B cell (primary cell): ENCODE measurements around the gene RRP12. TPM values are rescaled to one million over a fixed set of nuclear protein-coding genes. Genes with fewer than 3 reads are reported as not detected.
A peak's percentile ranks its signal among the peaks of the same experiment; 100 is the strongest.

Experiments used
- ATAC-seq: fragments of 200-7000 bp; cut with Tn5 transposase; one replicate; pipeline ENCODE4 v1.10.0; 2021; ENCODE audit warnings: low read depth, mild to moderate bottlenecking, moderate number of reproducible peaks, moderate library complexity
- CTCF ChIA-PET: fragments of 350-600 bp; sonication (Branson Sonifier 250); formaldehyde crosslinking; loops from one replicate; lab custom pipeline; 2021; ENCODE audit warnings: antibody characterized with exemption, inconsistent platforms; lab: Charles Lee
- POLR2A ChIA-PET: fragments of 350-600 bp; sonication (Branson Sonifier 250); formaldehyde crosslinking; loops from one replicate; lab custom pipeline; 2021; ENCODE audit warnings: antibody characterized with exemption; lab: Charles Lee
- DNase-seq: peaks from one replicate; pipeline ENCODE4 v3.0.0; 2013
- H2AFZ ChIP-seq: 2 replicates; pipeline ENCODE4 v1.6.1; 2012; ENCODE audit warnings: mild to moderate bottlenecking, low read depth, low read length; ENCODE audit not compliant: insufficient read depth, poor library complexity, severe bottlenecking
- H3K27ac ChIP-seq, 2 donors: 1 replicate in 1 of 2; 2 replicates in 1 of 2; pipeline ENCODE4 v1.5.1; 2012 to 2013; ENCODE audit warnings: low read length in 2 of 2, mild to moderate bottlenecking in 2 of 2, moderate library complexity in 1 of 2
- H3K27me3 ChIP-seq, 4 experiments: fragments of 200-600 bp in 1 of 4; sonication (generic) in 1 of 4; replicated peaks in 1 of 4; 1 replicate in 2 of 4; 2 replicates in 2 of 4; pipeline versions ENCODE4 v1.6.1 to v1.7.0; 2013 to 2016; ENCODE audit warnings: low read length in 3 of 4, mild to moderate bottlenecking in 2 of 4, mixed read lengths in 1 of 4, moderate library complexity in 1 of 4; ENCODE audit not compliant: insufficient read depth in 4 of 4, control insufficient read depth in 3 of 4; ENCODE audit errors: control extremely low read depth in 1 of 4
- H3K36me3 ChIP-seq, 2 experiments: replicated peaks in 1 of 2; 1 replicate in 1 of 2; 2 replicates in 1 of 2; pipeline versions ENCODE4 v1.6.1 to v1.7.1; 2013; ENCODE audit warnings: low read length in 1 of 2; ENCODE audit not compliant: insufficient read depth in 2 of 2, control insufficient read depth in 1 of 2; ENCODE audit errors: control extremely low read depth in 1 of 2, extremely low read depth in 1 of 2
- H3K4me1 ChIP-seq, 2 donors: fragments of 200-600 bp in 1 of 2; sonication (generic) in 1 of 2; 1 replicate in 1 of 2; 2 replicates in 1 of 2; pipeline versions ENCODE4 v1.5.1 to v1.6.1; 2013 to 2017; ENCODE audit warnings: low read length in 2 of 2; ENCODE audit not compliant: control insufficient read depth in 2 of 2, insufficient read depth in 2 of 2
- H3K4me2 ChIP-seq: replicated peaks from 2 replicates; pipeline ENCODE3; 2012; ENCODE audit warnings: mild to moderate bottlenecking, low read depth, low read length; ENCODE audit not compliant: poor library complexity, severe bottlenecking
- H3K4me3 ChIP-seq, 5 experiments: fragments of 200-600 bp in 1 of 5; sonication (generic) in 1 of 5; 1 replicate in 3 of 5; 2 replicates in 2 of 5; pipeline versions ENCODE4 v1.5.1 to v1.7.0; 2011 to 2016; ENCODE audit warnings: low read length in 4 of 5, mild to moderate bottlenecking in 4 of 5, low read depth in 2 of 5, control low read depth in 1 of 5, moderate library complexity in 1 of 5; ENCODE audit not compliant: insufficient read depth in 1 of 5; ENCODE audit errors: control extremely low read depth in 1 of 5, extremely low read depth in 1 of 5
- H3K79me2 ChIP-seq: fragments of 200-600 bp; sonication (generic); one replicate; pipeline ENCODE4 v1.6.0; 2016; ENCODE audit warnings: low read length; ENCODE audit not compliant: control insufficient read depth, insufficient read depth
- H3K9ac ChIP-seq: fragments of 200-600 bp; sonication (generic); 2 replicates; pipeline ENCODE4 v1.6.1; 2017; ENCODE audit warnings: mild to moderate bottlenecking, low read length, moderate library complexity
- H3K9me3 ChIP-seq, 3 donors: one replicate each; pipeline versions ENCODE4 v1.6.1 to v1.7.1; 2013; ENCODE audit warnings: low read length in 2 of 3; ENCODE audit not compliant: control insufficient read depth in 2 of 3, insufficient read depth in 1 of 3; ENCODE audit errors: control extremely low read depth in 1 of 3
- H4K20me1 ChIP-seq: 2 replicates; pipeline ENCODE4 v1.6.0; 2012; ENCODE audit warnings: mild to moderate bottlenecking, low read length; ENCODE audit not compliant: insufficient read depth, control insufficient read depth, poor library complexity, severe bottlenecking
- H3K27ac Mint-ChIP-seq: one replicate; pipeline ENCODE4 v1.8.0; 2021; ENCODE audit warnings: mixed read lengths
- H3K27me3 Mint-ChIP-seq: one replicate; pipeline ENCODE4 v1.8.0; 2021; ENCODE audit warnings: mixed read lengths
- H3K4me1 Mint-ChIP-seq: one replicate; pipeline ENCODE4 v1.8.0; 2021; ENCODE audit warnings: mixed read lengths
- H3K4me3 Mint-ChIP-seq: one replicate; pipeline ENCODE4 v1.8.0; 2021; ENCODE audit warnings: mixed read lengths
- H3K9me3 Mint-ChIP-seq: one replicate; pipeline ENCODE4 v1.8.0; 2022; ENCODE audit warnings: mixed read lengths; ENCODE audit not compliant: insufficient read depth
- EZH2 ChIP-seq: IDR thresholded peaks from 2 replicates; pipeline ENCODE4 v1.6.1; 2012; ENCODE audit warnings: borderline replicate concordance, low read depth, mild to moderate bottlenecking, moderate library complexity, low read length; ENCODE audit not compliant: insufficient read depth, poor library complexity, severe bottlenecking
- WGBS: methylation state at CpG from one replicate; pipeline ENCODE4 v1.1.5; 2013; ENCODE audit warnings: missing lambda C conversion rate; ENCODE audit not compliant: insufficient coverage; 5-methylcytosine and 5-hydroxymethylcytosine counted together
- intact Hi-C: fragments of 100-400 bp; cut with micrococcal nuclease; formaldehyde crosslinking; loops from one replicate; pipeline ENCODE4 v1.10.0; 2022
- polyA plus RNA-seq: library from polyadenylated mRNA; depleted of rRNA; stranded (reverse); fragments of >200 nt; gene quantifications from 2 replicates; pipeline ENCODE4 v1.2.3, GENCODE V29; 2012
- total RNA-seq, 2 donors: library from RNA; stranded (reverse); fragments of 120-200 nt in 1 of 2; gene quantifications; 1 replicate in 1 of 2; 2 replicates in 1 of 2; pipeline versions ENCODE4 v1.2.3 to v1.2.4, GENCODE V29; 2013 to 2022
- TF ChIP-seq, protein P1 (sequence below): fragments of 200-600 bp; IDR thresholded peaks from one replicate; pipeline ENCODE4 v1.8.0; 2022; ENCODE audit warnings: antibody characterized with exemption, mild to moderate bottlenecking

Gene RRP12
- total and polyA plus RNA-seq, 2 donors (not counting 1 experiment from before 2014, with no cell fraction given) = 19.3 to 35.7 TPM

DNA sequence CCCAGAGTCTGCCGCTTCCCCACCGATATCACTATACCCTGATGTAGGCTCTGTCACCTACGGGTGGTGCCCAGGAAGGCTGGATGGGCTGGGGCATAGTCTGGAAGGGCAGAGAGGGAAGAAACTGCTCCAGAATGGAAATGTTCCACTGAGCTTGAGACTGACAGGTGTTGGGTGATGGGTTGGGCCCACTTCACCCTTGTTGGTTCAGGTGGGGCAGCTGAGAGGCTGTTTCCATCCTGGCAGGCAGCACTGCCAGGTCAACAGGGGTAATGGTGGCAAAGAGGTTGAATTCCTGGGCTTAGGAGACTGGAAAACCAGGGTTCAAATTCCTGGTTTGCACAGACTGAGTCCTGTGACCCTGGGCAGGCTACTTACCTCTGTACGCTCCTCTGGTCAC, 38.1 kb downstream of the RRP12 start:
- no peak for ATAC-seq
- Histone ChIP-seq H3K79me2 (no peaks in the 10 kb centered on the region), H3K4me3 (no peak overlapping the region), H3K27me3 (no peaks in the 10 kb centered on the region), H3K27ac (no peak overlapping the region), H2AFZ (no peak overlapping the region), H3K36me3 (peaks cover 0 to 16% of the 10 kb centered on the region in 2 experiments), H3K4me2 (no peak overlapping the region), H3K9ac (no peak overlapping the region), H3K4me1 (peaks cover 26 to 32% of the 10 kb centered on the region in 2 donors), H3K9me3 (peaks cover 0 to 7% (median 0%) of the 10 kb centered on the region in 3 donors), H4K20me1 (no peaks in the 10 kb centered on the region)
- intact Hi-C loops = no loop called here
- POLR2A ChIA-PET = no interaction called here
- Mint-ChIP-seq H3K4me3 (no peak overlapping the region), H3K4me1 (peaks cover 32% of the 10 kb centered on the region), H3K27ac (no peak overlapping the region), H3K27me3 (no peaks in the 10 kb centered on the region), H3K9me3 (no peaks in the 10 kb centered on the region)
- DNase-seq = peak; percentile 19
- 93% methylated on average over 2 of the region's 4 CpGs for WGBS
- CTCF ChIA-PET = no interaction called here
- TF ChIP-seq, protein P1, sequence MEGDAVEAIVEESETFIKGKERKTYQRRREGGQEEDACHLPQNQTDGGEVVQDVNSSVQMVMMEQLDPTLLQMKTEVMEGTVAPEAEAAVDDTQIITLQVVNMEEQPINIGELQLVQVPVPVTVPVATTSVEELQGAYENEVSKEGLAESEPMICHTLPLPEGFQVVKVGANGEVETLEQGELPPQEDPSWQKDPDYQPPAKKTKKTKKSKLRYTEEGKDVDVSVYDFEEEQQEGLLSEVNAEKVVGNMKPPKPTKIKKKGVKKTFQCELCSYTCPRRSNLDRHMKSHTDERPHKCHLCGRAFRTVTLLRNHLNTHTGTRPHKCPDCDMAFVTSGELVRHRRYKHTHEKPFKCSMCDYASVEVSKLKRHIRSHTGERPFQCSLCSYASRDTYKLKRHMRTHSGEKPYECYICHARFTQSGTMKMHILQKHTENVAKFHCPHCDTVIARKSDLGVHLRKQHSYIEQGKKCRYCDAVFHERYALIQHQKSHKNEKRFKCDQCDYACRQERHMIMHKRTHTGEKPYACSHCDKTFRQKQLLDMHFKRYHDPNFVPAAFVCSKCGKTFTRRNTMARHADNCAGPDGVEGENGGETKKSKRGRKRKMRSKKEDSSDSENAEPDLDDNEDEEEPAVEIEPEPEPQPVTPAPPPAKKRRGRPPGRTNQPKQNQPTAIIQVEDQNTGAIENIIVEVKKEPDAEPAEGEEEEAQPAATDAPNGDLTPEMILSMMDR = no peak
- no peak for TF ChIP-seq EZH2

DNA sequence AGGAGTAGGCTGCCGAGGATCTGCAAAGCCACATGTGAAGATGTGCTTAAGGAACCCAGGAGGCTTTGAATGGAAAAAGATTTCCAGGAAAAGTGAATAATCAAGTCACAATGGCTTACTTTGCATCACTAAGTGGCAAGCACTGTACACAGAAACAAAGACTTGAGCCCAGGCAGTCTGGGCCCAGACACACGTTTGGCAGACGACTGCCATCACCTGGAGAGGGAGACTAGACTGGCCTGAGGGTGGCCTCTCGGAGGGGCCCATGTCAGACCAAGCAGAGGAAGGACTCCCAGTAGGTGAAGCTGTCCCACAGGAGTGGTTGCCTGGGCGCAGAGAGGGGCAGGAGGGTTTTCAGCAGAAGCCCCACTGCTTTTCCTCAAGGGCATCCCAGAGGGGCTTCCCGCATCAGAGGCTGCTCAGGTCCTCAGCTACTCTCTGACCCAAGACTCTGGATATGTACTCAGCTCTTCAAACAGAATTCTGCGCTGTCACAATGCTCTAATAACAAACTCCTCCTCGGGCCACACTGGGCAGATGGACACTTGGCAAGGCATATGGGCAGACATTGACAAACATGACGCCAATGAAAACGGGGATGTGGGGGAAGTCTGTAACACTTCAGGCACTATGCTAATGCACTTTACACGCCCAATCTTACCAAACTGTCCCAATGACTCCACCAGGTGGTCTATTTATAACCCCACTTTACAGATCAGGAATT, 38.7 kb downstream of the RRP12 start:
- DNase-seq (peak; percentile 30), ATAC-seq (no peak)
- Mint-ChIP-seq H3K27me3 (no peaks in the 10 kb centered on the region), H3K4me1 (peaks cover 32% of the 10 kb centered on the region), H3K4me3 (no peak overlapping the region), H3K9me3 (no peaks in the 10 kb centered on the region), H3K27ac (peak overlapping the region; percentile 28)
- ChIA-PET CTCF (no interaction called here), POLR2A (no interaction called here)
- H3K4me3 ChIP-seq = no peak overlapping the region
- peaks cover 0 to 16% of the 10 kb centered on the region in 2 experiments for H3K36me3 ChIP-seq
- H4K20me1 ChIP-seq = no peaks in the 10 kb centered on the region
- no peak overlapping the region for H3K4me2 ChIP-seq
- peaks cover 26 to 32% of the 10 kb centered on the region in 2 donors for H3K4me1 ChIP-seq
- no peaks in the 10 kb centered on the region for H3K79me2 ChIP-seq
- no peaks in the 10 kb centered on the region for H3K27me3 ChIP-seq
- intact Hi-C loops = no loop called here
- peaks cover 0 to 7% (median 0%) of the 10 kb centered on the region in 3 donors for H3K9me3 ChIP-seq
- no peak overlapping the region for H3K9ac ChIP-seq
- no peak overlapping the region for H2AFZ ChIP-seq
- WGBS = 96% methylated on average over 10 of the region's 11 CpGs
- H3K27ac ChIP-seq = no peak overlapping the region
- no peak for TF ChIP-seq EZH2
- TF ChIP-seq, protein P1 = no peak
